NCI-H526 (cell line): ENCODE results near the gene ZDHHC6.
"Not testable (repeated sequence)": the region's sequence is repeated elsewhere in the genome, so short reads cannot be mapped to it uniquely, and the experiment has no call there.

ENCODE experiments used
- DNase-seq, 2 experiments: peaks; one replicate each; lab custom pipeline; 2025; lab: John Stamatoyannopoulos, UW

Gene ZDHHC6

DNA sequence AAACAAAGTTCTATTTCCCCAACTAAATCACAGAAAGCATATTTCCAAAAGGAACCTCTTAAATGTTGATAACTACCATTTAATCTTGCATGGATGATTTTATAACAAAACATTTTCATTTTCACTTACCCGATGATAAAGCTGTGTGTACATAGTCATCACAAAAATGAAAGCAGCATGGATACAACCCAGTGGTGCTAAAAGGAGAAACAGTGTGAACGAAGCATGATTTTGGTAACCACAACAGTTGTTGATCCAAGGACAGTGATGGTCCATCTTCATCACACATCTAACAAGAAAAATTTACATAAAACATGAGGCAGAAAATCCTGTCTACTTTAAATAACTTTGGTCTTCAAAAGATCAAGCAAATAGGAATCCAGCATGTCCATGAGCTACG is 4.7 kb downstream of the ZDHHC6 start:
- DNase-seq = no peak

DNA sequence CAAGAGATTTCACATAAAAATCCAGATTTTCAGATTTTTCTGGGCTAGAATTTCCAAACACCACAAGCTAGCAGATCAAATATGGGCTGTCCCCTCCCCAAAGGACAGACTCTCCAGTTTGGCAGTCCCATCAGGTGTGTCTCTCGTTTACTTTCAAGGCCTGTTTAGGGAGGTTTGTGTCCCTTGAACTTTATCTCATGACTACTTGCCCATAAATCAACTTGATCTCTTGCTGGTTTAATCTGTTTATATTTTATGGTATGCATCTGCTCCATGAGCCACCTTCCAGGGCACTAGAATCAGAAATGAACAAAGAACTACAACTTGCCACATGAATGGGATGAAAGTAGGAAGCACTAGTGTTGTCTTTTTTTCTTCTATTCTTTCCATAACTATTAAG is 5.2 kb downstream of the ZDHHC6 start:
- DNase-seq = no peak

DNA sequence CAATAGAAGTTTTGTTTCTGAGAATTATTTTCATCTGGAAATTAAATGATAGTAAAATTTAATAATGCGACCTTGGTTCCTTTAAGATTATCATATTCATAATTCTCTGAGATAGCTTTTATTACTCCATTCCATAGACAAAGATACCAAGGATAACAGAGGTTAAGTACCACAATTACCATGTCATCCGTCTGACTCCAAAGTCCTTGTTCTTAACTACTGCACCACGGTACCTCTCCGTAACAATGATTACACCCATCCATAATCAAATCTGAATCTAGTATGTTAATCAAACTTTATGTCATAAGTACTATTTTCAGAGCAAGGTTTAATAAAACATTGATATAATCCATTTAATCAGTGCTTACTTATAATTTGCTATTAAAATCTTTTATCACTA is 8.4 kb downstream of the ZDHHC6 start:
- no peak for DNase-seq

DNA sequence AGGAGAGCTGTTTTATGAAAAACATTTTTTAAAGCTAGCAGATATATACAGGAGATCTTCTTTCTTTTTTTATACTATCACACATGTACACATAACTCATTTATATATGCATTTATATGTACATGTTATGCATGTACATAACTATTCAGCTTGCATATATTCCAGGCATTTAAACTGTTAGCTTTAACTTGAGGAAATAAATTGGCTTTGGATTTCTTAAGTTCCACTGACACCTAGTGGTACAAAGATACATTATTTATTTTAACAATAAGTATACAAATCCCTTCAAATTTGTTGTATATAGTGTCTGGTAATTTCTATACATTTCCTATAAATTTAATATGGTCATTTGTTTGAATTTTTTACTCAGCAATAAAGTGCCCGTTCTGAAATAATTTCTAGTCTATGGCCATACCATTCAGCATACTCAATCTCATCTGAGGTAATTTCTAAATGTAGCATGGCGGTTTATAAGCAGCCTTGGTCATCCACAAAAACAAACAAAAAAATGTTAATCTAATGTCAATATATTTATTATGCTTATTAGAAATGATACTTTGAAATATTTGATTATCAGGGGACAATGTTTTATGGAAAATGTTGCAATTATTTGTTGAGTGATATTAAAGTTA is 11.6 kb downstream of the ZDHHC6 start:
- peak in 1 of 2 experiments; percentile 12 for DNase-seq

DNA sequence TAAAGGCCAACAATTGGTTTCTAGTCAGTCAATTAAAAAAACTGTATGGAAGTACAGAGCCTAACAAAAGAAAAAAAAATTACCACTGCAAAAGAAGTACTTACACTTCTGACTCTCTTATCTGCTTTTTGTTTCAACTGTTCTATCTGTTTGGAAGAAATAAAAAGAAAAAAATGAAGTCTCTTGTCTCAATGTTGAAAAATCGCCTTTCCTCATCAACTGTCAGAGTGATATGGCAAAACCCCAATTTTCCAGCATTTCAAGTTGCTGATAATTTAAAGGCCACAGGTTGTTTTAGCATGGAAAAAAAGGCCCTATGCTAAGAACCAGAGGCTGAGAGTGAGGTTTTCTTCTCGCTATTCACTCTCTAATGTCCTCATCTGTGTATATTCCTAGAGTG is 13.6 kb downstream of the ZDHHC6 start:
- no peak for DNase-seq

DNA sequence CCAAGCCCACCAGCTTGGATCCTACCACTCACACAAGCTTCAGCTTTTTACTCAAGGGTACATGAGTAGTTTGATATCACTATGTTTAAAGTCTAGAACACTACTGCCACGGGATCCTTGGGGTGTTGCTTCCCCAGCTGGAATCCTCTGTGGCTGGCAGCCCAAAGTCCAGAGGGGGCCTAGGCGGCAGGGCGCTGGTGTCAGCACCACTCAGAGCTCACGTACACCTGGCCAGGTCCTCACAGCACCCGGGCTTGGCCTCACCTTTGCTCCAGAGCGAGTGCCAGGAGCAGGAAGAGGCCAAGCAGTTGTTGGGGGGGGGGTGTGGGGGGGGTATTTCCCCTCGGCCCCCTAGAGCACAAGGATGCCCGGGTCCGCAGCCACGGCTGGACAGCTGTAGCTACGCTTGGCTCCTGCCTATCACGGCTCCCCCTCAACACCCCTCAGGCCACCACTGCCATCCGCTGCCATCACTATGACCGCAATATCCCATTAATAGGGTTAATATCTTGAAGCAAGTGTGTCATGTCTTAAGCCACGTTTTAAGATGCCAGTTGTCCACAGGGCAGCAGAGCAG is 17.0 kb downstream of the ZDHHC6 start:
- DNase-seq = no peak

DNA sequence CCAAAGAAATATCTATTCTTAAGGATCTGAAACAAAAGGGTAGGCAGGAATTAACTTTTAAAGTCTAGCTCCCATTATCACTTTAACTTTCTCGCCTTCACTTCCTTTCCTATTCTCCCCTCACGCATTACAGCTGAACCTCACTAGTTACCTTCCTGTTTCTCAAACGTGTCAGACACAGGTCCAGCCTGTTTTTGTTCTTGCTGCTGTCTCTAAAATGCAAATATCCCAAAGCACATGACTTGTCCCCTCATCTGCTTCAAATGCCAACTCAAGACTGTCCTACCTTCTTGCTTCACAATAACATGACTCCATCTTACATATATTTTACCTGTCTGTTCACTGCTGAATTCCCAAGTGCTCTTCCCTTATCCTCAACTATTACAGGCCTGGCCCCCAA is 17.6 kb downstream of the ZDHHC6 start:
- DNase-seq = no peak

DNA sequence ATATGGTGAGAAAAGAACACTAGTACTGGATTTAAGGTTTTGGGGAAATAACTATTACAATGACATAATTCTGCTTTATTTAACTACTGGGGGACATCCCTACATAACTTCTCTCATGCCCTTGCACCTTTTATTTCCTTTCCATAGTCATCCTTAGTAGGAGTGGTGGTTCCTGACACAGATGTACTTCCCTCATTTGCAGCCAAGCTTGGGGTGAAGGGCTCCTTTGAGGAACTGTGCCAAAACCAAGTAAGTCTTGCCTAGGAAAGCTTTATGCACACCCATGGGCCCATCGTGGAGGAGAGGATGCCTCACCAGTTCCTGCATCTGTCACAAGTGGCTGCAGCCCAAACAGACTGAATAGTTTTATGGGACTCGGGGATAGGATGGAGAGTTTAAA is 20.6 kb downstream of the ZDHHC6 start:
- no peak for DNase-seq

DNA sequence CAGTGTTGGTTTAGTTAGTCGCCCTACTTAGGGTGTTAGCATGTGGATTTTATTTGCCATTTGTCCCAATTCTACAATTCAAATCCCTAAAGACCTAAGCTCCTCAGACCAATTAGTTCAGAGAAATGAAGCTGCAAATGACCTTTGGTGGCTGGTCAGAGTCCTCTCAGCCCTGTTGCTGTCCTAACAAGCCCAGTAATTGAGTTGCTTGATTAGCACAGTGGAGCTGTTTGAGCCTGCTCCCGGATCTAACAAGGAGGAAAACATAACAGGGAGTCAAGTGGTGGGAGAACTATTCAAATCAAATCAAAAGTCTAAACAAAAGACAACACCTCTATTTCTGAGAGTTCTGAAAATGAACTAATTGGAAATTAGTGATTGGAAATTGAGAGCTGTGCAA is 22.1 kb downstream of the ZDHHC6 start:
- no peak for DNase-seq

DNA sequence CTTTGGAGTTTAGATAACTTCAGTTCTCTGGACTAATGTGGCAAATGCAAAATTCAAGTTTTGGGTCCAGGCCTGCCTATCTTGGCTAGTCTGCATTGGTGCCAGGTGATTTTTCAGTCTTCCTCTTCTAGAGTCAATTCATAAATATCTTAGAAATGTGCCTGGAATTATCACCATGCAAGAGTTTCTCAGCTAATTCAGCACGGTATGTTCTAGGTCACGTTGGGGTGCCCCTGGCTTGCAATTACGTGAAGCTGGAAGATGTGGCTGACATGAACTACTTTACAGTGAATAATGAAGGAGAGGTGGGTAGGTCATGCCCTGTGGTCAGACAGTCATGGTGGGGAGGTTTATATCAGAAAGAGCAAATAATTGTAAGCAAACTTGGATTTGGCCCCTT is 25.0 kb downstream of the ZDHHC6 start:
- no peak for DNase-seq

DNA sequence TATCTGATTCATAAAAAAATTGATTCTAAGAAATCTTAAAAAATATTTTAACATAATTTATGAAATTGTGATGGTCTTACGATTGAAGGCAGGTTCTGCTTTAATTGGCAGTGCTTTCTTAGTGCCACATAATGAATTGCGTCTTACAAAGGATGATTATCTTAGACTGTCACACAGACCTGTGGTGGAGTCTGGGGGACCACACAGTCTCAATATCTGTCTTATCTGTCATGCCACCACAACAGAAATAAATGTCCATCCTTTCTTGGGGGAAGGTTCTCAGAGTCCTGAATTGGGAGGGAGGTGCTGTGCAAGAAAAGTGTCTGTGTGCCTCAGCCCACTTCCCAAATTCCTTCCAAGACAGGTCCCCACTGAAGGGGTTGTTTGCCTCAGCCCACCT is 34.0 kb downstream of the ZDHHC6 start:
- DNase-seq = no peak

DNA sequence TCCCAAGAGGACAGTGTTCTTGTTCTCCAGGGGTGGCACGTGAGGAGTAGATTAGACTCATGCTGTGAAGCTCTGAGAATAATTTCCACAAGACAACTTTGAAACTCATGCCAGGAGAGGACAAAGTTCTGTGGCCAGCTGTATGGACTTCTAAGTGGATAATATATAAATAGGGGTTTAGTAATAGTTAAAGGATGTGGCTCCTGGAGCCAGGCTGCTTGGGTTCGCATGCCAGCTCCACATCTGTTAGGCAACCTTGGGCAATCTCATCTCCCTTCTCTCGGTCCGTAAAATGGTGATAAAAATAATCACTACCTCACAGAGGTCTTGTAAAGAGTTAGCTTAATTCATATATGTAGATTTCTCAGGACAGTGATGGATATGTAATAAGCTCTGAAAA is 37.0 kb downstream of the ZDHHC6 start:
- DNase-seq = no peak

DNA sequence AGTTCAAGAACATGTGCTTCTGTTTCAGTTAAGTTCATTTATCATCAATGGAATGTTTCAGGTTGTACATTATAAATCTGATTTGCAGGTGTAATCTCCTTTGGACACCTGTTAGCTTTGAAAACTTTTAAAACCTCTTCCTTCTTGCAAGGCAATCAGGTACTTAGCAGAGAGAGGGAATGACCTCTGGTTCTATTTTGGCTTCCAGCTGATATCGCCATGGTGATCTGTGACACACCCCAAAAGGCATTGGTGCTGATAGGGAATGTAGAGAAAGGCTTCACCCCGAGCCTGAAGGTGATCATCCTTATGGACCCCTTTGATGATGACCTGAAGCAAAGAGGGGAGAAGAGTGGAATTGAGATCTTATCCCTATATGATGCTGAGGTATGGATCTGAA is 37.4 kb downstream of the ZDHHC6 start:
- no peak for DNase-seq

DNA sequence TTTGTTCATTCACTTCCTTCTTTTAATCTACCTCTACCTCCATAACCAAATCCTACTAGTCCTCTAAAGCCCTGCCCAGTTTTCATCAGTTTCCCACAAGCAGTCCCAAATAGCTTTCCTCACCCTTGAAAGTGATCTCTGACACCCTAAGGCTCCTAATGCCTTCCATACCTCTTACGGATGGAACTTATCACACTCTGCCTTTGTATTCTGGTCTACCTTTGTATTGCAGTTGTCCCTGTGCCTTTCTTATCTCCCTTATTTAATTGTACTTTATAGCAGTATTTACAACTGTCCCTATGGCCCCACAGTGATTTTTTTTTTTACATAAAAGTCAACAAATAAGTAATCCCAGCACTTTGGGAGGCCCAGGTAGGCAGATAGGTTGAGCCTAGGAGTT is 39.0 kb downstream of the ZDHHC6 start:
- DNase-seq = no peak

DNA sequence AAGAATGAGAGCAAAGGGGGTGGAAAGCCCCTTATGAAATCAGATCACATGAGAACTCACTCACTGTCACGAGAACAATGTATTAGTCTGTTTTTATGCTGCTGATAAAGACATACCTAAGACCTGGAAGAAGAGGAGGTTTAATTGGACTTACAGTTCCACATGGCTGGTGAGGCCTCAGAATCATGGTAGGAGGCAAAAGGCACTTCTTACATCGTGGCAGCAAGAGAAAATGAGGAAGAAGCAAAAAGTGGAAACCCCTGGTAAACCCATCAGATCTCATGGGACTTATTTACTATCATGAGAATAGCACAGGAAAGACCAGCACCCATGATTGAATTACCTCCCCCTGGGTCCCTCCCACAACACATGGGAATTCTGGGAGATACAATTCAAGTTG is 39.9 kb downstream of the ZDHHC6 start:
- not testable (repeated sequence) for DNase-seq

DNA sequence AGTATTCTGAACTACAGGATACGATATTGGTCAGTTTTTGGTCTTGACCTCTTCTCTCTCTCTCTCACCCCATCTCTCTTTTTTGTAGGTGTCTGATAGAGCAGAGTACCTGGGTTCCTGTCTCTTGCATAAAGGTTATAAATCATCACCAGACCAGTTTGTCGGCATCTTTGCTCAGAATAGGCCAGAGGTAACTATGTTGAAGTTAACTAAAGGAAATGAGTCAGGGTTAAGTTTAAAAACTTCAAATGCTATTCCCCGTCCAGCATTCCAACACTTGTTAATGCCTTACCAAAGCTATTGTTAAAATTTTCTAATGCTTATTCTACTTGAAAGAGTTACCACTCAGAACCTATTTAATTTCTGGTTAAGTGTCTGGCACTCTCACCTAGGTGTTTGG is 42.1 kb downstream of the ZDHHC6 start:
- no peak for DNase-seq

DNA sequence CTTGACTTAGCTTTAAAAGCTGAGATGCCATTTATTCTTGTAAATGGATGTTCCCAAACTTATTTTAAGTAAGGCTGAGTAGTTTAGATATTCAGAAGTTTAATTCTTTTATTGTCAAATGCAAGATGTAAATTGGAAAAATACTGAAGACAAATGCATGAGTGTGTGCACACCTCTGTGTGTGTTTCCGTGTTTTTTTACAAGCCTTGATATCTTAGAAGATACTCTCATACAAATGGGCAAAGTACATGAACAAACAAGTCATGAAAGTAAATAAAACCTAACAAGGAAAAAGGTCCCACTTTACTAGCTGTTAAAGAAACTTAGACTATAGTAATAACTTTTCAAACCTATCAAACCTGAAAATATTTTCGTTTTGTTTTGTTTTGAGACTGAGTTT is 43.8 kb downstream of the ZDHHC6 start:
- no peak for DNase-seq

DNA sequence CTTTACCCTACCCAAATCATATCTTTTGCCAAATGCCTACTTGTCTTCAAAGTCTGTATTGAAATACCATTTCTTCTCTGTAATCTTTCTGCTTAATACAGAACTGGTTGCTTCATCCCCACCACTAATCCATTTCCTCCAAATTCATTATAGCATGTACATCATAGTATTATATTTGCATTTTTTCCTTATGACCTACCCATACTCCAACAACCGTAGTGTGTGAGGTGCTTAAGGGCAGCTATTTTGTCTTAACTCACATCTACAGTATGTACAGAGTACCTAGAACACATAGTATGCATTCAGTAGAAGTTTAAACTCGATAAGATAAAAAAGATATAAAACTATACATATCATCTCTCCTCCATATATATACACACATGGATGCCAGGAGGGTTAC is 49.1 kb downstream of the ZDHHC6 start:
- DNase-seq = no peak

DNA sequence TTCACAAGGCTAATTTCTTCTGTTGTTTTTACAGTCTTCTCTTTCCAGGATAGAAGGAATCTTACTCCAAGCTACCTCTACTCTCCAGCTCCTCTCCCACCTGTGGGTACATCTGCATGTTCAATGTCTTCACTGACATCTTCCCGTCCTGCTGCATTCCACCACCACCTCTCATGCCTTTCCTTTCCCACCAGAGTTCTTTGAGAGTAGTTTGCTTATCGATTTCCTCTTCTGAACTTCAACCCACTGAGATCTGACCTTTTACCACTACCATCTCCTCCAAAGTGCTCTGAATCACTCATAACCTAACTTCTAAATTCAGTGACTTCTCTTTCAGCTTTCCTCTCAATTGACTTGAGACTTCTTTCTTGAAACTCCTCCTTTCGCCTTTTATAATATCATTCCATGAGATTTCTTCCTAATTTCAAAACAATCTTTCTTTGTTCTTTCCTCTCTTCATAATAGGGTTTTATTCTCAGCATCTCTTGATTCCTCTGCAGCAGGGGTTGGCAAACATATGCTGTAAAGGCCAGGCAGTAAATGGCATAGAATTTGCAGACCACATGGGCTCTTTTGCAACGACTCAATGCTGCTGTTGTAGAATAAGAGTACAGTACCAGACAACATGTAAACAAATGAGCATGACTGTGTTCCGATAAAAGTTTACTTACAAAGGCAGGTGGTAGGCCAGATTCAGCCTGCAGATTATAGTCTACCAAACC is 50.7 kb downstream of the ZDHHC6 start:
- DNase-seq = no peak

DNA sequence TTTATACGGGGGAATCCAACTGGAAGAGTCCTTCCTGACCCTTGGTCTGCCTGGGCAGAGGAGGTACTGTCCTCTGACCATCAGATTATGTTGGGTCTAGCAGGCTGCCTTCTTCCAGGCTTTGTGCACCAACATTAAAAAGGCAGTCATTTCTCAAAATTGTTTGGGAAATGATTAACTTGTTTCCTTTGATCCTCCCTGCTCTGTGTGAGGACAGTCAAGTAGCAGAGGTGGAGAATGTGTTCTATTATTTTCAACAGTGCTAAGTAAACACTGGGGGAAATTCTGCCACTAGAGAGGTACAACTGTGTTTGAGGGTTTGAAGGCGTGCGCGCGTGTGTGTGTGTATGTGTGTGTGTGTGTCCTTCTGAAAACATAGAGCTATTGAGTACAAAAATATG is 52.2 kb downstream of the ZDHHC6 start:
- DNase-seq = no peak

DNA sequence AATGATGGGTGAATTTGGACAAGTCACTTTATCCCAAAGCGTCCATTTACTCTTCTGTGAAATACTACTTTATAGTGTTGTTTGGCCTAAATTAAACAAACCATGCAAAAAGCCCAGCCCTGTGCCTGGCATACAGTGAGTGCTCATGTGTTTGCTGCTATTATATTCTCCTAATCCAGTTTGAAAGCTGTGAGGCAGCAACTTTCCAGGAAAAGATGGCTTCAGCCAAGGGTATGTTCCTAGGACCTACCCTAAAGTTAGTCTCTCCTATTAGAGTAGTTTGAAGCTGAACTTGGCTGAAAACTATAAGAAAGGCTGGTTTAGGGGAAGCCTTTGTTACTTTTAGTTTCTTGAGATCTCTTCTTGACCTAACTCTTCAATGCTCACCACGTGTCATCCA is 52.9 kb downstream of the ZDHHC6 start:
- no peak for DNase-seq

DNA sequence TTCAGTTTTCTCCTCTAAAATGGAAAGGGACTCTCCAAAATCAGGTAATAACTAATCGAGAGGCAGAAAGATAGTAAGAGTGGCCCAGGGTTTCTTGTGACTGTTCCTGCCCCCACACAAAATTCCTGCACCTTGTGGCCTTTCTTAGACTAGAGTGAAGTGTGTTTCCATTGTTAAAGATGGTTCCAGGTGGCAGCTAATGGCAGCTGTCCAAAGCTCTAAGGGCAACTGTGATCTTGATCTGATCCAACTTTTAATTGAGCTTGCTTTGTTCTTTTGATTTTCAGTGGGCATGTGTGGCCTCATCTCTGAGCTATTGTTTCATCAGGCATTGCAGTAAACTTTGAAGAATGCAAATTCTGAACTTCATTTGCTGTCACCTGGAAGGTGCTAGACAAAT is 53.4 kb downstream of the ZDHHC6 start:
- no peak for DNase-seq

DNA sequence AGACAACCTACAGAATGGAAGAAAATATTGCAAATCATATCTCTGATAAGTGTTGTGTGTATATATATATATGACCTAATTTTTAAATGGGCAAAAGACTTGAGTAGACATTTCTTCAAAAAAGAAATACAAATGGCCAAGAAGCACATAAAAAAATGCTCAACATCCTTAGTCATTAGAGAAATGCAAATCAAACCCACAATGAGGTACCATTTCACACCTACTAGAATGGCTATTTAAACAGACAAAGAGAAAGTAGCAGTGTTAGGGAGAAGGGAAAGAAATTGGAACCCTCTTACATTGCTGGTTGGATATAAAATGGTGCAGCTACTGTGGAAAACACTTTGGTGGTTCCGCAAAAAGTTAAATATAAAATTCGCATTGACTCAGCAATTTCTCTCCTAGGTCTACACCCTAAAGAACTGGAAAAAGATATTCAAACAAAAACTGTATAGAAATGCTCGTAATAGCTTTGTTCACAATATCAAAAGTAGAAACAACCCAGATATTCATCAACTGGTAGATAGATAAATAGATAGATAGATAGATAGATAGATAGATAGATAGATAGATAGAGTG is 56.5 kb downstream of the ZDHHC6 start:
- DNase-seq = no peak
